HG02840 (cell line): ENCODE measurements around the gene RFC4.
"Not testable (repeated sequence)": the region's sequence is repeated elsewhere in the genome, so short reads cannot be mapped to it uniquely, and the experiment has no call there.

Source experiments
- ATAC-seq: cut with Tn5 transposase; IDR thresholded peaks from one replicate; pipeline ENCODE4 v1.9.1; 2021; ENCODE audit warnings: mild to moderate bottlenecking, moderate library complexity, moderate number of reproducible peaks; ENCODE audit not compliant: unreplicated experiment, low FRiP score

Gene RFC4

GRCh38 chr3:186825294-186825821, 19.1 kb upstream of the RFC4 start:
- no peak for ATAC-seq

- ATAC-seq: no peak
These were observed 18.3 kb upstream of the RFC4 start for GRCh38 chr3:186824430-186825139.

GRCh38 chr3:186823386-186823785, 17.1 kb upstream of the RFC4 start:
- ATAC-seq: no peak

- not testable (repeated sequence) for ATAC-seq
These were observed 16.1 kb upstream of the RFC4 start for GRCh38 chr3:186822388-186822759.

- no peak for ATAC-seq
These were observed 15.4 kb upstream of the RFC4 start for GRCh38 chr3:186821429-186822387.

GRCh38 chr3:186818956-186819355, 12.7 kb upstream of the RFC4 start:
- ATAC-seq: no peak

- ATAC-seq: no peak
These were observed 12.2 kb upstream of the RFC4 start for GRCh38 chr3:186818516-186818915.

GRCh38 chr3:186815435-186815834, 9.2 kb upstream of the RFC4 start:
- no peak for ATAC-seq

GRCh38 chr3:186814100-186814499, 7.8 kb upstream of the RFC4 start:
- ATAC-seq: no peak

- not testable (repeated sequence) for ATAC-seq
These were observed 5.0 kb upstream of the RFC4 start for GRCh38 chr3:186811313-186811712.

GRCh38 chr3:186810336-186810996, 4.2 kb upstream of the RFC4 start:
- ATAC-seq: no peak

- ATAC-seq: no peak
These were observed 949 bp upstream of the RFC4 start for GRCh38 chr3:186807231-186807630.

- ATAC-seq: not testable (repeated sequence)
These were observed 2.8 kb downstream of the RFC4 start for GRCh38 chr3:186803447-186803846.

GRCh38 chr3:186802701-186803100, 3.6 kb downstream of the RFC4 start:
- no peak for ATAC-seq

- ATAC-seq: no peak
These were observed 6.0 kb downstream of the RFC4 start for GRCh38 chr3:186800285-186800684.

GRCh38 chr3:186798239-186798874, 7.9 kb downstream of the RFC4 start:
- ATAC-seq: no peak

GRCh38 chr3:186790261-186790981, 15.9 kb downstream of the RFC4 start:
- no peak for ATAC-seq

GRCh38 chr3:186789554-186790260, 16.6 kb downstream of the RFC4 start:
- no peak for ATAC-seq
